ENCODE data around the gene WBP2.

WBP2 gene

GRCh38 chr17:75849724-75850123 lies 5.4 kb downstream of the WBP2 start:
- in situ Hi-C loops (cut with HindIII; ENCODE audit: low pct_ligation_motif_present, low pct_unique_long_range_greater_than_20kb, low sequenced_read_pairs): no loop called here
- DNase-seq: no peak

- in situ Hi-C loops (cut with HindIII; ENCODE audit: low pct_ligation_motif_present, low pct_unique_long_range_greater_than_20kb, low sequenced_read_pairs): no loop called here
- DNase-seq: no peak
Measured at GRCh38 chr17:75849279-75849646, 5.9 kb downstream of the WBP2 start.

- peak; percentile 62 for DNase-seq
Measured at GRCh38 chr17:75848523-75849278, 6.4 kb downstream of the WBP2 start.

GRCh38 chr17:75847614-75848522 lies 7.3 kb downstream of the WBP2 start:
- no peak for DNase-seq
- in situ Hi-C loops (cut with HindIII; ENCODE audit: low pct_ligation_motif_present, low pct_unique_long_range_greater_than_20kb, low sequenced_read_pairs): no loop called here

More at GRCh38 chr17:75848523-75849278, 6.4 kb downstream of the WBP2 start:
- in situ Hi-C loops (cut with HindIII; ENCODE audit: low pct_ligation_motif_present, low pct_unique_long_range_greater_than_20kb, low sequenced_read_pairs): no loop called here

- in situ Hi-C loops (cut with HindIII; ENCODE audit: low pct_ligation_motif_present, low pct_unique_long_range_greater_than_20kb, low sequenced_read_pairs): no loop called here
- no peak for DNase-seq
Measured at GRCh38 chr17:75846692-75847613, 8.2 kb downstream of the WBP2 start.

- in situ Hi-C loops (cut with HindIII; ENCODE audit: low pct_ligation_motif_present, low pct_unique_long_range_greater_than_20kb, low sequenced_read_pairs): no loop called here
- DNase-seq: no peak
Measured at GRCh38 chr17:75845933-75846691, 9.0 kb downstream of the WBP2 start.

- in situ Hi-C loops (cut with HindIII; ENCODE audit: low pct_ligation_motif_present, low pct_unique_long_range_greater_than_20kb, low sequenced_read_pairs): no loop called here
- DNase-seq: peak; percentile 66
Measured at GRCh38 chr17:75845058-75845711, 9.9 kb downstream of the WBP2 start.

- no peak for DNase-seq
- in situ Hi-C loops (cut with HindIII; ENCODE audit: low pct_ligation_motif_present, low pct_unique_long_range_greater_than_20kb, low sequenced_read_pairs): no loop called here
Measured at GRCh38 chr17:75844530-75845057, 10.5 kb downstream of the WBP2 start.

GRCh38 chr17:75843577-75844529 lies 11.3 kb downstream of the WBP2 start, which contains the start of gene UNC13D:
TSS of gene UNC13D (minus strand) at chr17:75844404. CDS start at chr17:75844337, 67 bp downstream.
- DNase-seq: no peak
- in situ Hi-C loops (cut with HindIII; ENCODE audit: low pct_ligation_motif_present, low pct_unique_long_range_greater_than_20kb, low sequenced_read_pairs): no loop called here

GRCh38 chr17:75842963-75843576 lies 12.1 kb downstream of the WBP2 start:
- in situ Hi-C loops (cut with HindIII; ENCODE audit: low pct_ligation_motif_present, low pct_unique_long_range_greater_than_20kb, low sequenced_read_pairs): no loop called here
- no peak for DNase-seq

GRCh38 chr17:75842411-75842810 lies 12.7 kb downstream of the WBP2 start:
- DNase-seq: no peak
- in situ Hi-C loops (cut with HindIII; ENCODE audit: low pct_ligation_motif_present, low pct_unique_long_range_greater_than_20kb, low sequenced_read_pairs): no loop called here

GRCh38 chr17:75840799-75841164 lies 14.4 kb downstream of the WBP2 start:
- no peak for DNase-seq
- in situ Hi-C loops (cut with HindIII; ENCODE audit: low pct_ligation_motif_present, low pct_unique_long_range_greater_than_20kb, low sequenced_read_pairs): no loop called here

GRCh38 chr17:75839942-75840798 lies 15.0 kb downstream of the WBP2 start:
- DNase-seq: no peak
- in situ Hi-C loops (cut with HindIII; ENCODE audit: low pct_ligation_motif_present, low pct_unique_long_range_greater_than_20kb, low sequenced_read_pairs): no loop called here

- no peak for DNase-seq
- in situ Hi-C loops (cut with HindIII; ENCODE audit: low pct_ligation_motif_present, low pct_unique_long_range_greater_than_20kb, low sequenced_read_pairs): no loop called here
Measured at GRCh38 chr17:75838410-75838809, 16.7 kb downstream of the WBP2 start.

- in situ Hi-C loops (cut with HindIII; ENCODE audit: low pct_ligation_motif_present, low pct_unique_long_range_greater_than_20kb, low sequenced_read_pairs): no loop called here
- DNase-seq: no peak
Measured at GRCh38 chr17:75837899-75838298, 17.2 kb downstream of the WBP2 start.
